Measurements from ENCODE around the gene CAMTA1.

DNA sequence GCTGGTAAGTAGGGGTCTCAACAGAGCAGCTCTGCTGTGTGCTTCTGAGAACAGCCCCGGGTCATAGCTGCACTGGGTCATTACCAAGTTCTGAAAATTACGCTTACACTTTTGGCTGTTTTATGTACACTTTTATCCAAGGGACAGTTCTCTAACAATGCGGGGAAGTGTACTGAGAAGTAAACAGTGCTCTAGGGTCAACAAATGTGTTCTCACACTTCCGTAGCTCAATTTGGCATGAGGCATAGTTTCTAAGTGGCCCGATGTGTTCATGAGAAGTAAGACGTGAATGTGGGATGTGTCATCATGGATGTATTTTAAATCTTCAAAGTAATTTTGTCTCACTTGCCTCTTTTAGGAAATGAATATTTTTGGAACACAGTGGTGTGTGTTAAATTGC is 975.0 kb downstream of the CAMTA1 start:
- TF ChIP-seq, protein P1, sequence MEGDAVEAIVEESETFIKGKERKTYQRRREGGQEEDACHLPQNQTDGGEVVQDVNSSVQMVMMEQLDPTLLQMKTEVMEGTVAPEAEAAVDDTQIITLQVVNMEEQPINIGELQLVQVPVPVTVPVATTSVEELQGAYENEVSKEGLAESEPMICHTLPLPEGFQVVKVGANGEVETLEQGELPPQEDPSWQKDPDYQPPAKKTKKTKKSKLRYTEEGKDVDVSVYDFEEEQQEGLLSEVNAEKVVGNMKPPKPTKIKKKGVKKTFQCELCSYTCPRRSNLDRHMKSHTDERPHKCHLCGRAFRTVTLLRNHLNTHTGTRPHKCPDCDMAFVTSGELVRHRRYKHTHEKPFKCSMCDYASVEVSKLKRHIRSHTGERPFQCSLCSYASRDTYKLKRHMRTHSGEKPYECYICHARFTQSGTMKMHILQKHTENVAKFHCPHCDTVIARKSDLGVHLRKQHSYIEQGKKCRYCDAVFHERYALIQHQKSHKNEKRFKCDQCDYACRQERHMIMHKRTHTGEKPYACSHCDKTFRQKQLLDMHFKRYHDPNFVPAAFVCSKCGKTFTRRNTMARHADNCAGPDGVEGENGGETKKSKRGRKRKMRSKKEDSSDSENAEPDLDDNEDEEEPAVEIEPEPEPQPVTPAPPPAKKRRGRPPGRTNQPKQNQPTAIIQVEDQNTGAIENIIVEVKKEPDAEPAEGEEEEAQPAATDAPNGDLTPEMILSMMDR (IDR thresholded peaks at IDR 0.05), result no peak
- no peak for TF ChIP-seq POLR2AphosphoS5 (IDR thresholded peaks at IDR 0.05; ENCODE audit: low read depth, low read length)
